HG03060 (cell line): ENCODE results near the gene FREM1.

Source experiments
- ATAC-seq: cut with Tn5 transposase; IDR thresholded peaks from one replicate; pipeline ENCODE4 v1.9.1; 2021; ENCODE audit warnings: low read depth, moderate number of reproducible peaks; ENCODE audit not compliant: unreplicated experiment

The FREM1 gene

GRCh38 chr9:14911046-14911445 lies 818 bp upstream of the FREM1 start:
- no peak for ATAC-seq

DNA sequence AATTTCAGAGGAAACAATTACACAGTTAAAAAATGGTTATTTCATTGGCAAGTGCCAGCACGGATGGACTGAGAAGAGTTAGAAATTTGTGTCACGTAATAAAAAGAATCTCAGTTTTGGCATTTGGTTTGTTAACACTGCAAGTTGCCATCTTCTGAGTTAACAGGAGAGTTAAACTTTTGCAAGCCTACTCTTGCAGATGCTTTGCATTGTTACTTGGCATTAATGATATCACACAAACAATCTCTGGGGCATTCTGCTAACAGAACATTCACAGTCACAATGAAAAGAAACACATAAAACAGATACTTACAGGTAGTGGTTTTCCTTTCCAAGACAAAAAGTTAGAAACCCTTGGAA lies 647 bp downstream of the FREM1 start:
- no peak for ATAC-seq

DNA sequence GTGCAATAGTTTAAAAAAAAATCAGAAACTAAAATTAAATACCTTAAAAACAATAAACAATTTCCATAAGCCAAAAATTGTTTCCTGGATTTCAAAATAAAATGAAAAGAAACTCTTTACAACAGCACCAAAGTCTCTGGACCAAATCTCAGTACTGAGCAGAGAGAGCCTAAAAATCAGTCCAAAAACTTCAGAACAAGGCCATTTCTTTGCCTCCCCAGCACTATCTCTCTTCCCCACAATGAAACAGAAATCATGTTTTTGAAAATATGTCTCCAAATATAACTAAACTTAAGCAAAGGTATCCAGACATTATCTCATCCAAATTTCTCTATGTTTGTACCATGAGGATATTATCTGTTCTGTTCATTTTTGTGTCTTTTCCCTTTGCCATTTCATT lies 1.0 kb downstream of the FREM1 start:
- no peak for ATAC-seq

GRCh38 chr9:14908295-14909180 lies 1.7 kb downstream of the FREM1 start:
- ATAC-seq = peak; percentile 38

DNA sequence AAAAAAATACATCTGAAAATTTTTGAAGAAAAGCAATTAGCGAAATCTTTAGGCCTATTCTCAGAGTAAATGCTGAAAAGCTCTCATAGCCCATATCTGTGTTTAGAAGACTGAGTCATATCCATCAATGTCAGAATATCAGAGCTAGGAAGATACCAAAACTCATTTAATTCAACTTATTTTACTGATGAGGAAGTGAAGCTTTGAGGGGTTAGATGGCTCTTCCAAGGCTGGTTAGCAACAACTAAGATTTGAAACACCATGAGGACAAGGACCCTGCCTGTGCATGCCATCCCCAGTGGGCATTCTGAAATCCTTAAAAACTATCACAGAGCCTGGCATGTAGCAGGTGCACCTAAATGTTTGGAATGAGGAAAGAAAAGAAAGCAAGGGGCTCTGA lies 2.5 kb downstream of the FREM1 start:
- ATAC-seq = no peak

DNA sequence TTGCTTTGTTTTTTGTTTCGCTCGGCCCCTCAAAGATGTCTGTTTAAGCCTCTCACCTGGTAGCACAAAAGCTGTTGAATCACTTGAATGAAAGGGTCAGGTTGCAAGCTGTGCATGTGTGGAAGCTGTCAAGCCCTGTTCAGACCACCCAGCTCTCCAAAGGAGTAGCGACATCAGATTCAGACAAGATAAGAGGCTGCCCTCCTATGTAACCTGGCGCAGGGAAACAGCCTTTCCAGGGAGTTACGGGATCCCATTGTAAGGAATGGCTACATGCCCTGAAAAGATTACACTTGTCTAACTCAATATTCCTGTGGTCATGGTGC lies 2.9 kb downstream of the FREM1 start:
- no peak for ATAC-seq

- no peak for ATAC-seq
Measured at GRCh38 chr9:14906644-14907359, 3.4 kb downstream of the FREM1 start.

DNA sequence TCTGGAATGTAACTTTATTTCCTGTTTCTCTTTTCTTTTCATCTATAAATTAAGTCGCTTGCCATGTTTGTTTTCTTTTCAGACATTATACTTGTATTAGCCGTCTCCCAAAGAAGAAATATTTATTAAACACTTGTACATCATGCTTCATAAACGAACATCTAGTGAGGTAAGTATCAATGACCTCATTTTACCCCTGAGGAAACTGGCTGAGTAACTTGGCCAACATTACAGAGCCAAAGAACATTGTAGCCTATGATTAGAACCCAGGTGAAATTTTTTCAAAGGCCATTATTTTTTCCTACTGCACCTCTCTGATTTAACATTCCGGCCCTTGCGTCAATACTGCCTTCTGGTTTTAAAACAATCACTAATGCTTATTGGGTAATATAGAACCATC lies 4.2 kb downstream of the FREM1 start:
- ATAC-seq = no peak

DNA sequence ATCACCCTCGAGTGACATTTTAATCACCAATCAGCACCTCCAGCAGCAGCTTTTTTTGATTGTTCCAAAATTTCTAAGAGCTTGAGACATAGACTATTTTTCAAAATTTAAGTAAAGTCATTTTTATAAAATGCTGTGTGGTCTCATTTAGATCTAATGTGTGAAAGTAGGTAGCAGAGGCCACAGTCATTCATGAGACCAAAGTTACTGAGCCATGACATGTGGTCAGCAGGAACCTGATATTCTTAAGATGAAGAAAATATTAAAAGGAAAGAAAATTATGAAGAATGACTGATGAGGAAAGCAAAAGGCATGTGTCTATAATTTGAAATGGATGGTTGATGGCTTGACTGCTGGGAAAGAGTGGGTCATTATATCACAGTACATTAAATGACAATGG lies 7.2 kb downstream of the FREM1 start:
- no peak for ATAC-seq

DNA sequence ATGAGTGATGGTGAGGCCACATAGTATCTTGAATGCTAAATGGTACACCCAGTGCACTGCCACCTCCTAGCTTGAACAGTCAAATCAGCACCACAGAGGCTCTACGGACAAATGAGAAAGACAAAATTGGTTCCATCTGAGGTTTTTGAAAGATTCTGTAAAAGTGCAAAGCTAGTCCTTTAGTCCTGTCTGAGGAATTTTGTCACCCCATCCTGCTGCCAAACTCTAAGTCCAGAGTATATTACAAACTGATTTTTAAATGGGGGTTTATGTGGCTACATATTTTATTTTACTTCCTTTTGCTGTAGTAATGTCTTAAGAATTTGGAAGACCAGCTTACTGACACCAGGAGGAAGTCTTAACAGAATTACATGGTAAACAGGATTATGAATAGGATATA lies 7.7 kb downstream of the FREM1 start:
- ATAC-seq = no peak

DNA sequence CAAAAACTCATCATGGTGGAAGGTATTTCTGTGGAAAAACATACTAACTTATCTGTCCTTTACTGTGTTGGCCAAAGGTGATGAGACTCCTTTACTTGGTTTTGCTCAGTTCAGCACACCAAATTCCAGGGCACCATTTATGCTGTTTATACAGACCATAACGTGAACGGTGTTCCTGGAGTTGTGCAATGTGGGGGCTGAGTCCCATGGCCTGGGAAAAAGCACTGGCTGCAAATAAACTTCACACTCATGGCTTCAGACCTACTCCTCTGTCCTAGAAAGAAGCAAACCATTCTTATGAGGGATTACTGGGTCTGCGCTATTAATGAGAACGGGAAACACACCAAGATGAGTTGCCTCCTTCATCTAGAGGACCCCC lies 10.4 kb downstream of the FREM1 start:
- no peak for ATAC-seq

GRCh38 chr9:14899042-14899814 lies 11.0 kb downstream of the FREM1 start:
- ATAC-seq = no peak

DNA sequence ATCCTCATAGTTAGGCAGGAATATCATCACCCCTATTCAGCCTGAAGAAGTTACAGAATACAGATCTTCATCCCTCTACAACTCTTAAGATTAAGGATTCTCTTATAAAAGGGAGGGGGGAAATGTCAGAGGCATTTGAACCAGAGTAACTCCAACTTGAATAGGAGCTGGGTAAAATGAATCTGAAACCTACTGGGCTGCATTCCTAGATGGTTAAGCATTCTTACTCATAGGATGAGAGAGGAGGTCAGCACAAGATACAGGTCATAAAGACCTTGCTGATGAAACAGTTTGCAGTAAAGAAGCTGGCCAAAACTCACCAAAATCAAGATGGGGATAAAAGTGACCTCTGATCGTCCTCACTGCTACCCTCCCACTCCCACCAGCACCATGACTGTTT lies 14.4 kb downstream of the FREM1 start:
- no peak for ATAC-seq

DNA sequence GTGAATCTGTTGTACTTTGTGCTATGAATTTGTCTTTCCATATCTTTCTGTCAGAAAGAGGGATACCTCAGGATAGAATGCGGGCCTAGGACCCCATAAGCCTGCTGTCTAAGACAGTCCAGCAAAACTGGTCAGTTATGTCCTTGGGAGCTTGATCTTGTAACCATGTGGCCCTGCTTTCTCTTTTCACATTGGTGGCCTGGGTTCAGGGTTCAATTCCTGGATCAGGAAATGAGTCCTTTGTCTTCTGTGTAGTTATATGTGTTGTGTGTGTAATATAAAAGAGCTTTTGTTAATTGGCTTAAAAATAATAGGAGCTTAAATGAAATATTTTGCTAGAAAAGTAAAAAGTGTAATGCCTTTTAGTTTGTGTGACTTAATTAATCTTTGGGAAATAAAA lies 16.9 kb downstream of the FREM1 start:
- no peak for ATAC-seq

DNA sequence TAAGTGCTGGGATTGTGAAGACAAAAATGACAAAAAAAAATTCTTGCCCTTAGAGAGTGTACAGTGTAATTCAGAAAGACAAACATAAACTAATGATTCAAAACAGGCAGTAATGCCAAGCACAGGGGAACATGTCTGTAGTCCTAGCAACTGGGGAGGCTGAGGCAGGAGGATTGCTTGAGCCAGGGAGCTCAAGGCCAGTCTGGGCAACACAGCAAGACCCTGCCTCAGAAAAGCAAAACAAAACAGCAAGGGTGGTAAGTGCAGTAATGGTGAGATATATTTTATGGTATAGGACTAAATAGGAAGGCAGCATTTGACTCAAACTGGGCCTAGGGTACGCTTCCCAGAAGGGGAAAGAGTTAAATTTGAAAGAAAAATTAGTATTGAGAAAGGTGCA lies 18.9 kb downstream of the FREM1 start:
- no peak for ATAC-seq

DNA sequence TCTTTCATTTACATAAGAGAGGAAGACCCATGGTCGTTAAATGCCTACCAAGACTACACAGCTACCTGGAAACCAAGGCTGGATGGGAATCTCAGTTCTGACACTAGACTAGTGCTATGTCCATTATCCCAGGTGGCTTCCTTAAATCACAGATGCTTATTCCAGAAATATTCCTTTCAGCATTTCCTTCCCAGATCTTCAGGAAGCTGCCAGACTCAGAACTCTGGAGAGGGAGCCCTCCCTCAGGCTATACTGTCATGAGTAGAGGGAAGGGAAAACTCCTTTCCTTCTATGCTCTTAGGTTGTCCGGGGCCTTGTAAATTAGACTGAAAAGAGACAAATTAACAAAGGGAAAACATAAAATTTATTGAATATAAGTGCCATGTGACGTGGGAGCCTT lies 20.8 kb downstream of the FREM1 start:
- ATAC-seq = no peak

- ATAC-seq = no peak
Measured at GRCh38 chr9:14888875-14889274, 21.4 kb downstream of the FREM1 start.

DNA sequence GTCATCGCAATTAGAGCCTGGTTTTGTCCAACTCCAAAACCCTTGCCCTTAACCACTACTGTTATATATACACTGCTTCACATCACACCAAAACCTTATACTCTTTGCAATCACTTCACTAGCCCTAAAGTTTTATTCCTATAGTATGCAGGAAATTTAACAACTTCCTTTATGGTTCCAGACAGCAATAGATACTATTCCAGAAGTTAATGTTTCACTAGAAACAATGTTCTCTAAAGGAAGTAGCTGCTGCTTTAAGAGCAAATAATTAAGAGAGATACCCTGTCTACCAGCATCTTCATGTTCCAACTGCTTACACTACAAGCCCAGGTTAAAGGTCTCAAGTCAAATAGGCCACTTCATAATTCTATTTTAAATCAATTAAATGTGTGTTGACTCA lies 22.0 kb downstream of the FREM1 start:
- no peak for ATAC-seq

GRCh38 chr9:14887149-14887548 lies 23.1 kb downstream of the FREM1 start:
- ATAC-seq = no peak

GRCh38 chr9:14883310-14883944 lies 26.8 kb downstream of the FREM1 start:
- no peak for ATAC-seq

DNA sequence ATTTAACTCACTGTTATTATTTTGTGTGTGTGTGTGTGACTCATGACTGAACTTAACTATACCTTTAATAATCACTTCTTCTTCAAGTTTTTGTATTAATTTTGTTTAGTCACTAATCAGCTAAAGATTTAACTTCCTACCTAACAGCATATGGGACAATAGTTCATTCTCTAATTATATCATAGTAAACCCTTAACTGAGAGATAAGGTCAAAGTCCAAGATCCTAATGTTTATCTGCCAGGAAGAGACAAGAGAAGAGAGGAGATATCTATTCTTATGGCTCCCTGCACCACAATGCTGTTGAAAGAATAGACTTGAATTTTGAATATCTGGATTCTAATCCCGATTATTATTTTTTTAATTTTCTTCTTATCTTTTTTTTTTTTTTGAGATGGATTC lies 28.1 kb downstream of the FREM1 start:
- no peak for ATAC-seq
